PC-9 (cell line): ENCODE data around the gene DNM1.

ENCODE experiments used
- EZH2 ChIP-seq: fragments of 200-600 bp; sonication (generic); IDR thresholded peaks from 2 replicates; pipeline ENCODE4 v1.8.0; 2017; ENCODE audit warnings: antibody characterized with exemption, low read depth
- TF ChIP-seq, protein P1 (sequence below): fragments of 200-600 bp; sonication (generic); conservative IDR thresholded peaks from 2 replicates; pipeline ENCODE4 v1.6.1; 2017; ENCODE audit warnings: mixed run types, antibody characterized with exemption, mild to moderate bottlenecking, moderate library complexity

- TF ChIP-seq, protein P1, sequence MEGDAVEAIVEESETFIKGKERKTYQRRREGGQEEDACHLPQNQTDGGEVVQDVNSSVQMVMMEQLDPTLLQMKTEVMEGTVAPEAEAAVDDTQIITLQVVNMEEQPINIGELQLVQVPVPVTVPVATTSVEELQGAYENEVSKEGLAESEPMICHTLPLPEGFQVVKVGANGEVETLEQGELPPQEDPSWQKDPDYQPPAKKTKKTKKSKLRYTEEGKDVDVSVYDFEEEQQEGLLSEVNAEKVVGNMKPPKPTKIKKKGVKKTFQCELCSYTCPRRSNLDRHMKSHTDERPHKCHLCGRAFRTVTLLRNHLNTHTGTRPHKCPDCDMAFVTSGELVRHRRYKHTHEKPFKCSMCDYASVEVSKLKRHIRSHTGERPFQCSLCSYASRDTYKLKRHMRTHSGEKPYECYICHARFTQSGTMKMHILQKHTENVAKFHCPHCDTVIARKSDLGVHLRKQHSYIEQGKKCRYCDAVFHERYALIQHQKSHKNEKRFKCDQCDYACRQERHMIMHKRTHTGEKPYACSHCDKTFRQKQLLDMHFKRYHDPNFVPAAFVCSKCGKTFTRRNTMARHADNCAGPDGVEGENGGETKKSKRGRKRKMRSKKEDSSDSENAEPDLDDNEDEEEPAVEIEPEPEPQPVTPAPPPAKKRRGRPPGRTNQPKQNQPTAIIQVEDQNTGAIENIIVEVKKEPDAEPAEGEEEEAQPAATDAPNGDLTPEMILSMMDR = no peak
- no peak for TF ChIP-seq EZH2
These were observed 43.2 kb upstream of the DNM1 start, which contains the start of gene BBLN for GRCh38 chr9:128159784-128160602.
